Measurements from ENCODE around the gene CBLN3.

CBLN3 gene

DNA sequence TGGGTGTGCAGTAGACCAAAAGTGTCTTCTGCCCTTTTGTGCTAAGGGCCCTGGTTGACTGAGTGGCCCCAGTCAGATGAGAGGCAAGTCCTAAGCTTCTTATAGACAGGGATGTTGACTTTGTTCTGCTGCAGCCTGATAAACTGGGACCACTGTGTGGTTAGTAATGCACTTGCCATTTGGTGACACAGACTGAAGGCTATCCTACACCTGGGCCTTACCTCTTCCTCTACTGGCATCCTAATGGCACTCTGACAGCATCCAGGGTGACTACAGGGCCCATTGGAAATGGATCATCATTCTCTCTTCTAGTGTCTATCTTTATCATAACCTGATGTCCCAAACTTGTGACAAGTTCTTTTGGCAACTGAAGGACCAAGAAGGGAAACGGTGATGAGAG is 9.8 kb upstream of the CBLN3 start:
- no peak for DNase-seq (ENCODE audit: low read depth)

DNA sequence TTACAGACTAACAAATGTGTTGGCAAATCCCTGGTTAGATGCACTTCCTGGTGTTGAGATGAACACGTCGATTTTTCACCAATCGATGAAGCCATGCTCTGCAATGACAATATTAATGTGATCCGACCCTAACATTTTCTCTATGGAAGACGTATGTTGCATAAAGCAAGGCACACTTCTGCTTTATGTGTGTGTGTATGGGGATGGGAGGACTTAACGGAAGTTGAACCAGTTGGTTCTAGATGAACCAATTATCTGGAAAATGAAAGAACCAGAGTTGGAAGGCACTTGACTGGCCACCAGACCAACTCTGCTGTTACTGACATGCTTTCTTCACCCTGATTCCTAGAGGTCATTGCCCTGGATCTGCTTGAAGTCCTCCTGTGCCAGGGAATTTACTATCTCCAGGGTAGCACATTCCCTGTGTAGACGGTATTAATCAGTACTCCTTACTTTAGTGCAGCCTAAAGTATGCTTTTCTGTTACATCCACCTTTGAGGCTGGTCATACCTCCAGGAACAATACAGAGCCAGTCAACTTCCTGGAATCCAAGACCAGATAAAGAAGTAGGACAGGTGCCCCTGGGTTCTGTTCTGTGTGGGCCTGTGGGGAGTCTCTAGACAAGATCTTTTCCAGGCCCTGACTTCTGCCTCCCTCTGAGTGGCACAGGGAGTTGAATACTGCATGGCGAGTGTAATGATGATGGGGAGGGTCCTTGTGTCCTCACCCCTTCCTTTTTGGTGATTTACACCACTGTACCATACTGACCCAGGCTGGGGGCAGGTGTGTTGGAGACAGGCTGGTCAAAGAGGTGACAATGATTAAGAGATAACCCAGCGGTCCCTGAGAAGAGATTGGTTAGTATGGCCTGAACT is 9.0 kb upstream of the CBLN3 start:
- DNase-seq (ENCODE audit: low read depth) = no peak

DNA sequence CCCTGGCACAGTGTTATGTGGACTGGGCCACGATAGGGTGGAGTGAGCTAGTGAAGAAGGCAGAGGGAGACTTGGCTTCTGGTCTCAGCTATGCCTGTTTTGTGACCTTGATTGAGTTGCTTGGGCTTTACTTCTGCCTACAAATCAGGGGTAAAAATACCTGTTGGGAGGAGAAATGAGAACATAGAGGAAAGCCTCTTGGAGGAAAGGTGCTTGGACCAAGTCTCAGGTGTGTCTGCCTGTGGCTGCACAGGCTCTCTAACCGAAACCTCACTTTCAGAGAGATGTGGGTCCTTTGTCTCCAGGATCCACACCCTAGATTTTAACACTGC is 8.2 kb upstream of the CBLN3 start:
- no peak for DNase-seq (ENCODE audit: low read depth)

DNA sequence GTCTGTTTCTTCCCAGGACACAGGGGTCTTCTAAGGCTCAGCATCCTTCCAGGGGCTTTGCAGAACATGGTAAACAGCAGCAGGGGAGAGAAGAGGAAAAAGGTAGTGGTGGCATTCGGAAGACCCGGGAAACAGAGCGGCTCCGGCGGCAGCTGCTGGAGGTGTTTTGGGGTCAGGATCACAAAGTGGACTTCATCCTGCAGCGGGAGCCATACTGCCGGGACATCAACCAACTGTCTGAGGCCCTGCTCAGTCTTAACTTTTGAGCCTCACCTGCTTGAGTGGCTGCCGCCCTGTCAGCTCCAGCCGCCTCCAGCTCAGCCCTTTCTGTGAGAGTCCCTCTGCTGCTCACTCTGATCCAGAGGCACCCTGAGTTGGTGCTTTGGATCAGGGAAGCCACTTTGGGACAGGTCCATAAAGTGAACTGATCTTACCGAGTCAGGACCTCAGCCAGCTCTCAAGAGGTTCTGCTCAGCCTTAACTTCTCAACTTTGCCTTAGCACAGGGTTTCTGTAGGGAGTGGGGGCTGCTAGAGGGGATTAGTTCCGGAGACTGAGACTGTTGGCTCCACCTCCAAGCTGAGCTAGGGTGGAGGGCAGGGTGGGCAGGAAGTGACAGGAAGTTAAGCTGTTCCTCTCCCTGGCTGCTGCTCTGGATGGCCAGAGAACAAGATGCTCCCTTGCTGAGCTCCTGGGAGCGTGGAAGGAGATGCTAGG is 7.7 kb upstream of the CBLN3 start:
- DNase-seq (ENCODE audit: low read depth) = no peak

DNA sequence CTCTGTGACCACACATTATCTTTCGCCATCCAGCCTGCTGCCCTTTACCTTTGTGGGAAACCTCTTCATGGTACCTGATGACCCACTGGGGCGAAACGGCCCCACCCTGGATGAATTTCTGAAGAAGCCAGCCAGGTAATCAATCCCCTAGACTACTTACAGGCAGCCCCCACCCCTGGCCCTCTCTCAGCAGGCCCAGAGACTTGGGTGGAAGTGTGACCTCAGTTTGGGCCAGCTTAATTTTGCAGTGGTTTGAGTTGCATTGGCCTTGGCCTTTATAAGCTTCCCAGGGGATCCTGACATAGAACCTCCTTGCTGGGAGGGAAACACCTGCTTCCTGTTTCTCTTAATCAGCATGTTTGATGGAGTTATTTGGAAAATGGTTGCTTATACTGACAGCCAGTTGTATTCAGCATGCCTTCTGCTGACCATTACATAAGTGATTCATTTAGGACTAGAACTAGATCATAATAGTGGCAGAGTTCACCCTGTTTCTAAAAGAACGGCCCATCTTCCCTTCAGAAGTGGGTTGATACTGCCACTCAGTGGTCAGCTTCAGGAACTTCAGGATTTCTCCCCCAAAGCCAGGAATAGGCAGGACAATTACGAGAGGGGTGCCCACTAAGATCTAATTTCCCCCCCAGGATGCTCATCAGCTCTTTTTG is 7.0 kb upstream of the CBLN3 start:
- no peak for DNase-seq (ENCODE audit: low read depth)

DNA sequence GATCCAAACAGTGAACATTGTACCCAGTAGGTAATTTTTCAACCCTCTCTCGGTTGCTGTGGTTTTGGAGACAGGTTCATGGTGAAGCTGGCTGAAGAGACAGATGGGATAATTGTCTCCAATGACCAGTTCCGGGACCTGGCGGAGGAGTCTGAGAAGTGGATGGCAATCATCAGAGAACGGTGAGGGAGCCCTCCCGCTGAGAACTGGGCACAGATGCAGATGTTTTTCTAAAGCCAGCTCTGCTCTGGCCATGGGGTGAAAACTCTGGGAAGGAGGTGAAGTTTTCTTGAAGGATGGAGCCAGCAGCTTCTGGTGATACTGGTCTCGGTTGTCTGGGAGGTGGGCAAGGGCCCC is 6.5 kb upstream of the CBLN3 start:
- DNase-seq (ENCODE audit: low read depth) = no peak

DNA sequence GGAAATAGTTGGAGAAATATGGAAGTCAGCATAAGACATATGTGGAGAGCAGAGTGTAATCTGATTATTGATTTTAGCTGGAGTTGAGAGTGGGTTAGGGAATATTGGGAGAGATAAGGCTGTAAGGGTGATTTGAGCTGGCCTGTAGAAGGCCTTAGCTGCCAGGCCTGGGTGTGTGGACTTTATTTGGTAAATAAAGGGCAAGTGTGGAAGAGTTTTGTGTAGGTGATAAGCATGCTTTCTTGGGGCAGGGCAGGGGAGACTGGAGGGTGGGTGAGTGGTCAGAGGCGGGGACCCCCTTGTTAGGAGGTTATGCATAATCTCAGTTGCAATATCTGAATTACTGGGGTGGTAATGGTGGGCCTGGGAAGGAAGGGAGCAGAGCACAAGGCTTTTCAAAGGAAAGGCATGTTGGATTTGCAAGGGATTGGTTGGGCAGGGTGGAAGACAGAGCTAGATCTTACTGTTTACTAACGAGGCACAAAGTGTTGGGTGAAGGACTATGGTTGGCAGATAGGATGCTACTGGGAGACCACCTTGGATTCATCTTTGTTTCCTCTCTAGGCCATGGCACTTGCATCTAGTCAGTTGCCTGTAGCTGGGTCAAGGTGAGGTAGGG is 5.8 kb upstream of the CBLN3 start:
- DNase-seq (ENCODE audit: low read depth) = no peak

DNA sequence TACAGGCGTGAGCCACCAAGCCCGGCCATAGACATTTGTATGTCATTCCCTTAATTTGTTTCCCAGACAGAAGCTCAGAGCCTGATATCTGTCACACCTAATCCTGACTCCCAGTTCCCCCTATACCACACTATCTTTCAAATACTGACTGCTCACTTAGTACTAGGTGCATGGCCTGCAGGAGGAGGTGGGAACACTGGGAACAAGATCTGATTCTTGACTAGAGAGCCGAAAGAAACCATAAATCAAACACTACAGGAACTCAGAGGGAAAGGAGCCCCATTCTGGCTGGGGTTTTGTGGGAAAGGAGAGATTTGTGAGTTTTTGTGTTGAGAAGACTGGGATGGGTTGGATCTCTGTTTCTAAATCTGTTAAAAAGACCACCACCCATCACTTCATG is 5.2 kb upstream of the CBLN3 start:
- DNase-seq (ENCODE audit: low read depth) = no peak

DNA sequence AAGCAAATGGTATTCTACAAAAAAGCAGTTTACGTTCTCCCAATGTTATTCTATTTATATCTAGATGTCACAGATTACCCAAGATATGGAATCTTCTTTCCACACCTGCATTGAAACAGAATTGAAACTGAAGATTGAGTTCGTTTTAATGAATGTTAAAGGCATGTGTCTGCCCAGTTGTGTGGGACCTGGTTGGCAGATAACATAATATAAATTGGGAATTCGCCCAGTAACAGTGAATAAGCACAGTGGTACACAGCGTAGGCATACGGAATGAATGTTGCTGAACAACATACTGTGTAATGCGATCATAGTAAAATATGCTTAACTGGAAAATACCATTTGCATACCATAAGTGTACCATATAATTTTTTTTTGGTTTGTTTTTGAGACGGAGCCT is 4.6 kb upstream of the CBLN3 start:
- no peak for DNase-seq (ENCODE audit: low read depth)

DNA sequence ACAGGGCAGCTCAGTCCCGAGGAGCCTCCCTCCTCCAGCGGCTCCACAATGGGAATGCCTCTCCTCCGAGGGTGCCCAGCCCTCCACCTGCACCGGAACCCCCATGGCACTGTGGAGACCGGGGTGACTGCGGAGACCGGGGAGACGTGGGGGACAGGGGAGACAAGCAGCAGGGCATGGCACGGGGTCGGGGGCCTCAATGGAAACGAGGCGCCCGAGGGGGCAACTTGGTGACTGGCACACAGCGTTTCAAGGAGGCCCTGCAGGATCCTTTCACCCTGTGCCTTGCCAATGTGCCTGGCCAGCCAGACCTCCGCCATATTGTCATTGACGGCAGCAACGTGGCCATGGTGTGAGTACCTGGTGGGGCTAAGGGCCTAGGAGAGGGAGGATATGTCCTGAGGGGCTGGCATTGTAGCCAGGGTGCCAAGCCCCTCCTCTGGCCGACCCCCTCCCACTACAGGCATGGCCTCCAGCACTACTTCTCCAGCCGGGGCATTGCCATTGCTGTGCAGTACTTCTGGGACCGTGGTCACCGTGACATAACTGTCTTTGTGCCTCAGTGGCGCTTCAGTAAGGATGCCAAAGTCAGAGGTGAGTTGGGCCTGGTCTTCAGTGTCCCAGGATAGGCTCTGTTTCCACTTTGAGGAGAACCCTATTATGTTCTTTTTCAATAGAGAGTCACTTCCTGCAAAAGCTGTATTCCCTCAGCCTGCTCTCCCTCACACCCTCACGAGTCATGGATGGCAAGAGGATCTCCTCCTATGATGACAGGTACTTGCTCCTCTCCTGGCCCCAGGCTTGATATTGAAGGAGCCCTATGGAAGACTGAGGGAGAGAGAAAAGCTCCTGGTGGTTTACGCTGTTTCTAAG is 3.0 kb upstream of the CBLN3 start:
- DNase-seq (ENCODE audit: low read depth) = no peak

DNA sequence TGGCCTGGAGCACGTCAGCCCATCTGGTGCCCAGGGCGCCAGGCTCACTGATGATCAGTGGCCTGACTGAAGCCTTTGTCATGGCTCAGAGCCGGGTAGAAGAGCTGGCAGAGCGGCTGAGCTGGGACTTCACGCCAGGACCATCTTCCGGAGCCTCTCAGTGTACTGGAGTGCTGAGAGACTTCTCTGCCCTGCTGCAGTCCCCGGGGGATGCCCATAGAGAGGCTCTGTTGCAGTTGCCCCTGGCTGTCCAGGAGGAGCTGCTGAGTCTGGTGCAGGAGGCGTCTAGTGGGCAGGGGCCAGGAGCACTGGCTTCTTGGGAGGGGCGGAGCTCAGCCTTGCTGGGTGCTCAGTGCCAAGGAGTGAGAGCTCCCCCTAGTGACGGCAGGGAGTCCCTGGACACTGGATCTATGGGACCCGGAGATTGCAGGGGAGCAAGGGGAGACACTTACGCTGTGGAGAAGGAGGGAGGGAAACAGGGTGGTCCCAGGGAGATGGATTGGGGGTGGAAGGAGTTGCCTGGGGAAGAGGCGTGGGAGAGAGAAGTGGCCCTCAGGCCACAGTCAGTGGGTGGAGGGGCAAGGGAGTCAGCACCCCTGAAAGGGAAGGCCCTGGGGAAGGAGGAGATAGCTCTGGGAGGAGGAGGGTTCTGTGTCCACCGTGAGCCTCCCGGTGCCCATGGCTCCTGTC is 2.2 kb upstream of the CBLN3 start:
- peak; percentile 81 for DNase-seq (ENCODE audit: low read depth)

DNA sequence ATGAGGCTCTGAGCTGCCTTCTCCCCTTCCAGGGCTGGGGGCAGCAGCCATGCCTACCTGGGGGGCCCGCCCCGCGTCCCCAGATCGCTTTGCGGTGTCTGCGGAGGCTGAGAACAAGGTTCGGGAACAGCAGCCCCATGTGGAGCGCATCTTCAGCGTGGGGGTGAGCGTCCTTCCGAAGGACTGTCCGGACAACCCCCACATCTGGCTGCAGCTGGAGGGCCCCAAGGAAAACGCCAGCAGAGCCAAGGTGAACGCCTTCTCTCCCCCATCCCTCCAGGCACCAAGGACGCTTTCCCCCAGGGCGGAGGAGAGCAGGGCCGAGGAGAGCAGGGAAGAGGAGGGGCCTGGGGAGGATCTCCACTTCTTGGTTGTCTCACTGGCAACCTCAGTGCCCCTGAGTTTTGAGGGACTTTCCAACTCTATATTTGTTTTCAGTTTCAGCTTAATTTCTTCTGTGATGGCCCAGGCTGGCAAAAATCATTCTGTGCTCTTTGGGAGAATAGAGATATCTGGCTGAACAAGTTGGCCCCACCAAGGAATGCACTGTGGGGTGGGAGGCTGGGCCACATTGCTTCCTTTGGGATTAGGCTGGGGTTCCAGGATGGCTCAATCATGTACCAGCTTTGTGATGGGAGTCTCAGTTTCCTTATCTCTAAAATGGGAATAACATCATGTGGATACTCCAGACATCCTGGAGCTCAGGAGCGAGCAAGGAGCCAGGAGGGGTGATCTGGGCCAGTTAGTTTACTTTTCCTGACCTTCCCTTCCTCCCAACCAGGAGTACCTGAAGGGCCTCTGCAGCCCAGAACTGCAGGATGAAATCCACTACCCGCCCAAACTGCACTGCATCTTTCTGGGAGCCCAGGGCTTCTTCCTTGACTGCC is 1.5 kb upstream of the CBLN3 start:
- peak; percentile 48 for DNase-seq (ENCODE audit: low read depth)

DNA sequence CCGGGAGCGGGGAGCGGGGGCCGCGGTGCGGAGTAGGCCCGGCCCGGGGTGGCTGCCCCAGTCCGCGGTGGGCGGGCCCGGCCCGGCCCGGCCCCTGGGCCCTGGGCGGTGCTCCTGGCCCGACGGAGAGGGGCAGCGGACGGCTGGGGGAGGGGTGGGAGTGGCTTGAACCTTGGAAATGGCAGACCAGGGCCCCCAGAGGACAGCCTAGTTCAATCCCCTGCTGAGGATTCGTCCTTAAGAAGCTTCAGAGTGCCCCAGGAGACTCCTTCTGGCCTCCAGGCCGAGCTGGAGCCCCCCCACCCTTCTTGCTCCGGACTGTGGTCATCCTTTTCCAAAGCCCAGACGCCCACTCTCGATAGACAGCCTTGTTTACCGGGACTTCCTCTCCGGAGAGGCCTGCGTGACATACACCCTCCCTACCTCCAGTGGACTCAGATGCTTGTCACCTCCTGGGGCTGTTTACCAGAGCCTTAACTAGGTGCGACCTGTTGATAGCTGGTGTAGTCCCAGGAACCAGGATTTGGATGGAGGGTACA is 744 bp upstream of the CBLN3 start:
- peak; percentile 35 for DNase-seq (ENCODE audit: low read depth)

DNA sequence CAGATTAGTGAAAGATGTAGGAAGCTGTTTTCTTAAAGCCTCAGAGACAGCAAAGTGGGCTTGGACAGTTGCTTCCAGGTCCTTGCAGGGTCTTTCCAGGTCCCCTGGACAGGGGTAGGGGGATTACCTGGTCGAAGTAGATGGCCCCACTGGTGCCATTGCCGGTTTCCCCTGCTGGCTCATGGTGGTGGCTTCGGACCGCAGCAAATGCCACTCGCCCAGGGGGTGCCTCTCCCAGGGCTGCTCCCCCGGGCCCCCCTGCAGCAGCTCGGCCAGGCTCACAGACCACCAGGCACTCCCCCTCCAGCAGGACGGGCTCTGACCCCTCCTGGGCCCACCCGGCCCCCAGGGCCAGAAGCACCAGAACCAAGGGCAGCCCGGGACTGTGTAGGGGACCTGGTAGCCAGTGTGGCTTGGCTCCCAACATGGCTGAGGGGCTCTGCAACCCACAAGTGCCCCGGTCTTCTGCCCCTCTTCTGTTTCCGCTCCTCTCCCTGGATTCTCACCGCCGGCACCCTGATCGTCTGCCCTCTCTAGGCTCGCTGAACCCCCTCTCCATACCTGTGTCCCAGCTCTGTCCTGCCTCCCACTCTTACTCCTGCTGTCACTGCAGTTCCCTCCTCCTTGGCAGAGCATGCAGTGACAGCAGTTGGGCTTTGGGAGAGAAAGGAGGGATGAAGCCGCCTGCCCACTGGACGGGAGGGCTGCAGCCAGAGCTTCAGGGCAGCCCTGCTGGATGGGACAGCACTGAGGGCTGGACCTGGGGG is 657 bp downstream of the CBLN3 start:
- DNase-seq (ENCODE audit: low read depth) = no peak

DNA sequence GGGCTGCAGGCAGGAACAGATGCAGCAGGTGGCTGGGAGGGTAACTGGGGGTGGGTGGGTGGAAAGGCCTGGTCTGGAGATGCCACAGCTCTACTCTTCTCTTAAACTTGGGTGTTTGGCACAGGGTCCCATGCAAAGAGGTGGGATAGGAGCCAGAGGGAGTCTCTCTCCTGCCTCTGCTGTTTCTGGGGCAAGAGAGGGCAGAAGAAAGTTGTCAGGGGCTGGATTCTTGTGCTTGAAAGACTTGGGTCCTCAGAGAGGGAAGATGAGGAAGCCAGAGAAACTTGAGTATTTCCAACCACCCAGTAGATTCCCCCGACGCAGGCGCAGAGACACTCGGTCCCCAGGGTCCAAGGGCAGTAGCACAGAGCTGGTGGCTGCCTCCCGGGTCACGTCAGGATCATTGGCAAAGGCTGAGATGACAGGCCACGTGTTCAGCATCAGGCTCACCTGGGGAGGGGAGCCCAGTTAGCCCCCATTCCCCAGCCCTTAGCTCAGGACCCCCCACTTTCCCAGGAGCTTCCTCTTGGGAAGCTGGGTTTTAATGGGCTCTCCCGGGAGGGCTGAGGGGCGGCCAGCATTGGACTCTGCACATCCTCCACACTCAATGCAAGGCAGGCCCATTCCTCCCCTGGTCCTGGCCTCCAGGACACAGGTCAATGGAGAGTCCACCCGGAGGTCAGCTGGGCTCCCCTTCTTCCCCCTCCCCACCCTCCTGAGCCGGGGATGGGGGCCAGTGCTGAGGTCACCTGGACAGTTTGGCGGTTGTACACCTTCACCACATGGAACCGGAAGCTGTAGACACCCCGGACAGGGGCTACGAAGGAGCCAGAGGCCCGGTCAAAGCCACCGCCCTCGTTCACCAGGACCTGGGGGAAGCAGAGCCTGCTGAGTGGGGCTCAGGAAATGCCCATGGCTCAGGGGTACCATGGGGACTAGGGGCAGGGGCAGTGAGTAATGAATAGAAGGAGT is 1.6 kb downstream of the CBLN3 start:
- no peak for DNase-seq (ENCODE audit: low read depth)

DNA sequence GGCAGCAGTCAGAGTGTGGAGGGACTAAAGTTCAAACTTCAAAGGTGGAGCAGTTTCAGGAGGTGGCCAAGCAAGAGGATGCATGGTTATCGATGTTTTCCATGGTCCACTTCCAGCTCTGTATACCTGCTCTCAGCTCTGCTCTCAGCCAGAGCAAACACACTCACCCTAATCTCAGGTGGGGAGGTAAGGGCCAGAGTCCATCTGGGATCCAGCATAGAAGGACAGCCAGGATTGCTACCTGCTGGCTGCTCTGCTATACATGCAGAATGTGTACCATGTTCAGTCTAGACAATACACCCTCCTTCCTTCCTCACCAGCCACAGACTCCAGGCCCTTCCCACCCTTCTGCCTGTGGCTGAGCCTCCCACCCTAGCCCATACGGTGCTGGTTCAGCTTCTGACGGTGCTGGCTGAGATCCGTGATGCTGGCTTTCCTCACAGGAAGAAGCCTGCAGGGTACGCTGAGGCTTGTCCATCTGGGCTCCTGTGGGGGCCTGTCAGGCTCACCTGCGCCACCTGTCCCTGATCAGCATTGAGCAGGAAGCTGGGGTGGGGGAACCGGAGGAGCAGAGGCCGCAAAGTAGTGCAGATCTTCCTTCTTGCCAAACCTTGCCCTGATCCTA is 2.4 kb downstream of the CBLN3 start:
- no peak for DNase-seq (ENCODE audit: low read depth)

DNA sequence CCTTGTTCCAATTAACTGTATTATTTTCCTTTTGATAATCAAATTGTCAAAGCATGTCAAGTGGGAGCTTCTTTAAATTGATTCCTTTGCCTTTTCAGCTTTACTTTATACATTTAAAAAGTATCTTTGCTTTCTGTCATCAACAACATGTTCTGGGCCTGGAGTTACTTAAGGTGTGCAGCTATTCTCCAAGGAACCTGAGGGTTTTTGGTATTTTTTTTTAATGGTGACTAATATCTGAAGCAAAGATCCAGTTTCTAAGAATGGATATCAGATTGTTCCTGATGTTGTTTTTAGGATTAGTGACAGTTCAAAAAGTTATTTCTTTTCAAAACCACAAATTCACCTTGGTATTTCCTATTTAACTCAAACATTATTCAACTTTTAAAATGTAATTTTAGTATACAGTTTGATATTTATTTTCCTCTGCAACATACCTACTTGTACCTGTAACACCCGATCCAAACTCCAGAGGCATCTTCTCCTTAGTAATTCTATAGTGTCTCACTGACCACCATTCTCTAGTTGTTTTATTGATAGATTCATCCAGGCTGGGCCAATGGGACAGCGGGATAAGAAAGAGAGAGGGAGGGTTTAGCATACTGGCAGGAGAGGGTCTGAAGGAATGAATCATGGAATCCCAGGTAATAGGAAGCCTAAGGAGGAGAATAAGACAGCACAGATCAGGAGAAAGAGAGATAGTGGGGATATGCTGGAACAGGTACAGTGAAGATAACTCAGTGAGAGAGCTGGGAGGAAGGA is 3.1 kb downstream of the CBLN3 start:
- DNase-seq (ENCODE audit: low read depth) = no peak
